DOHH2 (cell line): ENCODE measurements around the gene FTO.

ENCODE experiments used
- H3F3A ChIP-seq: fragments of 200-600 bp; sonication (generic), shearing (Covaris generic); 2 replicates; pipeline ENCODE4 v1.6.0; 2016; ENCODE audit warnings: antibody characterized with exemption, mild to moderate bottlenecking; ENCODE audit not compliant: control insufficient read depth, insufficient read depth
- H3K27ac ChIP-seq: fragments of 200-600 bp; sonication (generic); 2 replicates; pipeline ENCODE4 v1.5.1; 2014; ENCODE audit warnings: low read depth, mild to moderate bottlenecking, low read length, moderate library complexity
- H3K27me3 ChIP-seq: fragments of 200-600 bp; sonication (generic); 2 replicates; pipeline ENCODE4 v1.6.1; 2014; ENCODE audit warnings: mild to moderate bottlenecking, low read length, mixed read lengths; ENCODE audit not compliant: control insufficient read depth
- H3K36me3 ChIP-seq: fragments of 200-600 bp; sonication (generic); 2 replicates; pipeline ENCODE4 v1.6.1; 2014; ENCODE audit warnings: mild to moderate bottlenecking, low read length, moderate library complexity, mixed read lengths; ENCODE audit not compliant: control insufficient read depth
- H3K4me1 ChIP-seq: fragments of 200-600 bp; sonication (generic); 2 replicates; pipeline ENCODE4 v1.6.1; 2014; ENCODE audit warnings: mild to moderate bottlenecking, low read length, mixed read lengths; ENCODE audit not compliant: control insufficient read depth
- H3K4me2 ChIP-seq: fragments of 200-600 bp; sonication (generic); 2 replicates; pipeline ENCODE4 v1.6.0; 2014; ENCODE audit warnings: mild to moderate bottlenecking, low read length, moderate library complexity
- H3K4me3 ChIP-seq: fragments of 200-600 bp; sonication (generic); 2 replicates; pipeline ENCODE4 v1.5.1; 2014; ENCODE audit warnings: mild to moderate bottlenecking, low read length, mixed read lengths
- H3K79me2 ChIP-seq: fragments of 200-600 bp; sonication (generic); 2 replicates; pipeline ENCODE4 v1.6.1; 2014; ENCODE audit warnings: mild to moderate bottlenecking, low read length, mixed read lengths; ENCODE audit not compliant: control insufficient read depth
- H3K9me2 ChIP-seq: fragments of 200-600 bp; sonication (generic); replicated peaks from 2 replicates; pipeline ENCODE4 v1.6.1; 2014; ENCODE audit warnings: mild to moderate bottlenecking, low read length, mixed read lengths; ENCODE audit not compliant: control insufficient read depth
- H3K9me3 ChIP-seq: fragments of 200-600 bp; sonication (generic); 2 replicates; pipeline ENCODE4 v1.6.1; 2014; ENCODE audit warnings: antibody characterized with exemption, low read length, mixed read lengths; ENCODE audit not compliant: control insufficient read depth, insufficient read depth
- H4K20me1 ChIP-seq: fragments of 200-600 bp; sonication (generic); 2 replicates; pipeline ENCODE4 v1.6.0; 2014; ENCODE audit warnings: low read depth, mild to moderate bottlenecking, antibody characterized with exemption, low read length, moderate library complexity; ENCODE audit not compliant: control insufficient read depth, insufficient read depth
- CTCF ChIP-seq: fragments of 200-600 bp; sonication (generic); IDR thresholded peaks from one replicate; pipeline ENCODE4 v1.5.1; 2014; ENCODE audit warnings: antibody characterized with exemption, mild to moderate bottlenecking, low read depth, low read length; ENCODE audit not compliant: poor library complexity, severe bottlenecking
- EZH2phosphoT487 ChIP-seq: fragments of 200-600 bp; sonication (generic); IDR thresholded peaks from 2 replicates; pipeline ENCODE4 v1.6.1; 2017; ENCODE audit warnings: borderline replicate concordance, mild to moderate bottlenecking, antibody characterized with exemption, low read length, moderate library complexity, mixed read lengths

Gene FTO

GRCh38 chr16:53664724-53665345 lies 39.1 kb upstream of the FTO start:
- Histone ChIP-seq H3K4me3 (no peak overlapping the region), H3F3A (no peaks in the 10 kb centered on the region), H3K4me1 (no peaks in the 10 kb centered on the region), H3K27ac (no peak overlapping the region), H3K27me3 (no peaks in the 10 kb centered on the region), H3K9me3 (no peaks in the 10 kb centered on the region), H3K4me2 (no peak overlapping the region), H3K79me2 (no peaks in the 10 kb centered on the region), H4K20me1 (no peaks in the 10 kb centered on the region), H3K9me2 (no peaks in the 10 kb centered on the region), H3K36me3 (no peaks in the 10 kb centered on the region)
- TF ChIP-seq EZH2phosphoT487 (no peak), CTCF (no peak)

GRCh38 chr16:53666786-53667415 lies 37.1 kb upstream of the FTO start:
- H3K9me3 ChIP-seq = no peaks in the 10 kb centered on the region
- no peak overlapping the region for H3K4me3 ChIP-seq
- TF ChIP-seq CTCF = no peak
- no peak for TF ChIP-seq EZH2phosphoT487
- H3K79me2 ChIP-seq = no peaks in the 10 kb centered on the region
- H3K27ac ChIP-seq = no peak overlapping the region
- H3K36me3 ChIP-seq = no peaks in the 10 kb centered on the region
- no peaks in the 10 kb centered on the region for H4K20me1 ChIP-seq
- H3K4me2 ChIP-seq = no peak overlapping the region
- H3K27me3 ChIP-seq = no peaks in the 10 kb centered on the region
- no peaks in the 10 kb centered on the region for H3K9me2 ChIP-seq
- no peaks in the 10 kb centered on the region for H3K4me1 ChIP-seq
- H3F3A ChIP-seq = no peaks in the 10 kb centered on the region

GRCh38 chr16:53668869-53669268 lies 35.1 kb upstream of the FTO start:
- no peaks in the 10 kb centered on the region for H3K27me3 ChIP-seq
- no peak overlapping the region for H3K27ac ChIP-seq
- H3K9me2 ChIP-seq = no peaks in the 10 kb centered on the region
- H4K20me1 ChIP-seq = no peaks in the 10 kb centered on the region
- H3K9me3 ChIP-seq = no peaks in the 10 kb centered on the region
- H3K79me2 ChIP-seq = no peaks in the 10 kb centered on the region
- no peaks in the 10 kb centered on the region for H3K4me1 ChIP-seq
- no peak overlapping the region for H3K4me2 ChIP-seq
- no peaks in the 10 kb centered on the region for H3F3A ChIP-seq
- H3K4me3 ChIP-seq = no peak overlapping the region
- TF ChIP-seq CTCF (no peak), EZH2phosphoT487 (no peak)
- no peaks in the 10 kb centered on the region for H3K36me3 ChIP-seq
